IPS-20b (cell line): ENCODE data around the gene WNK1.

Experiments
- H3K27ac ChIP-seq: one replicate; pipeline ENCODE4 v1.5.1; 2013; ENCODE audit warnings: low read length
- H3K27me3 ChIP-seq: 2 replicates; pipeline ENCODE4 v1.6.1; 2013; ENCODE audit warnings: mild to moderate bottlenecking, low read length, inconsistent platforms; ENCODE audit not compliant: insufficient read depth
- H3K36me3 ChIP-seq: 2 replicates; pipeline ENCODE4 v1.6.1; 2013; ENCODE audit warnings: low read depth, mild to moderate bottlenecking, inconsistent platforms, low read length, moderate library complexity; ENCODE audit not compliant: insufficient read depth
- H3K4me1 ChIP-seq: 2 replicates; pipeline ENCODE4 v1.6.1; 2013; ENCODE audit warnings: mild to moderate bottlenecking, control low read depth, inconsistent platforms, low read length, moderate library complexity; ENCODE audit not compliant: insufficient read depth
- H3K4me3 ChIP-seq: 2 replicates; pipeline ENCODE4 v1.5.1; 2013; ENCODE audit warnings: mild to moderate bottlenecking, low read length, inconsistent platforms
- H3K9ac ChIP-seq: 2 replicates; pipeline ENCODE4 v1.6.1; 2013; ENCODE audit warnings: low read depth, mild to moderate bottlenecking, inconsistent platforms, low read length, moderate library complexity
- H3K9me3 ChIP-seq: 2 replicates; pipeline ENCODE4 v1.6.1; 2013; ENCODE audit warnings: mild to moderate bottlenecking, low read depth, low read length, inconsistent platforms; ENCODE audit not compliant: insufficient read depth

The WNK1 gene

GRCh38 chr12:750366-751191 is 1.8 kb upstream of the WNK1 start:
- Histone ChIP-seq H3K27me3 (no peaks in the 10 kb centered on the region), H3K27ac (peak overlapping the region; percentile 73), H3K9ac (peak overlapping the region; percentile 82; the same call in 1 of the 2 replicates), H3K36me3 (no peaks in the 10 kb centered on the region), H3K4me1 (no peaks in the 10 kb centered on the region; the same call in 1 of the 2 replicates), H3K9me3 (no peaks in the 10 kb centered on the region), H3K4me3 (peak overlapping the region; percentile 94)

- H3K27ac ChIP-seq = peak overlapping the region; percentile 73
- no peaks in the 10 kb centered on the region for H3K27me3 ChIP-seq
- no peaks in the 10 kb centered on the region for H3K36me3 ChIP-seq
- no peaks in the 10 kb centered on the region for H3K9me3 ChIP-seq
- no peaks in the 10 kb centered on the region; the same call in 1 of the 2 replicates for H3K4me1 ChIP-seq
- peak overlapping the region; percentile 94 for H3K4me3 ChIP-seq
- peak overlapping the region; percentile 82; the same call in 1 of the 2 replicates for H3K9ac ChIP-seq
Measured at GRCh38 chr12:751192-751998, 984 bp upstream of the WNK1 start.

GRCh38 chr12:752695-753610 is 574 bp downstream of the WNK1 start:
- Histone ChIP-seq H3K27ac (no peak overlapping the region), H3K4me3 (peak overlapping the region; percentile 94), H3K4me1 (peaks cover 4% of the 10 kb centered on the region; the same call in 1 of the 2 replicates), H3K9me3 (no peaks in the 10 kb centered on the region), H3K9ac (peak overlapping the region; percentile 77; the same call in 1 of the 2 replicates), H3K36me3 (no peaks in the 10 kb centered on the region), H3K27me3 (no peaks in the 10 kb centered on the region)

- Histone ChIP-seq H3K4me3 (peak overlapping the region; percentile 94), H3K9ac (peak overlapping the region; percentile 77; the same call in 1 of the 2 replicates), H3K27me3 (no peaks in the 10 kb centered on the region), H3K27ac (no peak overlapping the region), H3K9me3 (no peaks in the 10 kb centered on the region), H3K36me3 (no peaks in the 10 kb centered on the region), H3K4me1 (peaks cover 6% of the 10 kb centered on the region; the same call in 1 of the 2 replicates)
Measured at GRCh38 chr12:753611-754472, 1.5 kb downstream of the WNK1 start.

GRCh38 chr12:754473-754820 is 2.1 kb downstream of the WNK1 start:
- Histone ChIP-seq H3K4me3 (peak overlapping the region; percentile 94), H3K4me1 (peaks cover 6% of the 10 kb centered on the region; the same call in 1 of the 2 replicates), H3K9ac (peak overlapping the region; percentile 77; the same call in 1 of the 2 replicates), H3K36me3 (no peaks in the 10 kb centered on the region), H3K27me3 (no peaks in the 10 kb centered on the region), H3K27ac (no peak overlapping the region), H3K9me3 (no peaks in the 10 kb centered on the region)

GRCh38 chr12:754851-755562 is 2.6 kb downstream of the WNK1 start:
- Histone ChIP-seq H3K27ac (no peak overlapping the region), H3K9ac (peak overlapping the region; percentile 77; the same call in 1 of the 2 replicates), H3K9me3 (no peaks in the 10 kb centered on the region), H3K36me3 (no peaks in the 10 kb centered on the region), H3K27me3 (no peaks in the 10 kb centered on the region), H3K4me3 (peak overlapping the region; percentile 94), H3K4me1 (peaks cover 6% of the 10 kb centered on the region; the same call in 1 of the 2 replicates)

GRCh38 chr12:759628-760027 is 7.2 kb downstream of the WNK1 start:
- Histone ChIP-seq H3K27me3 (no peaks in the 10 kb centered on the region), H3K4me1 (0 out of 2 replicates have a peak, but pooled peaks cover 6% of the 10 kb centered on the region), H3K27ac (no peak overlapping the region), H3K9me3 (no peaks in the 10 kb centered on the region), H3K9ac (no peak overlapping the region), H3K4me3 (no peak overlapping the region), H3K36me3 (no peaks in the 10 kb centered on the region)

- Histone ChIP-seq H3K9me3 (no peaks in the 10 kb centered on the region), H3K27me3 (no peaks in the 10 kb centered on the region), H3K4me1 (0 out of 2 replicates have a peak, but pooled peaks cover 6% of the 10 kb centered on the region), H3K4me3 (no peak overlapping the region), H3K27ac (no peak overlapping the region), H3K36me3 (no peaks in the 10 kb centered on the region), H3K9ac (no peak overlapping the region)
Measured at GRCh38 chr12:761256-761655, 8.9 kb downstream of the WNK1 start.

GRCh38 chr12:765840-766239 is 13.5 kb downstream of the WNK1 start:
- Histone ChIP-seq H3K9me3 (no peaks in the 10 kb centered on the region), H3K27me3 (no peaks in the 10 kb centered on the region), H3K27ac (no peak overlapping the region), H3K4me3 (no peak overlapping the region), H3K9ac (no peak overlapping the region), H3K4me1 (no peaks in the 10 kb centered on the region), H3K36me3 (no peaks in the 10 kb centered on the region)

GRCh38 chr12:768434-768833 is 16.1 kb downstream of the WNK1 start:
- H3K27ac ChIP-seq = no peak overlapping the region
- H3K9ac ChIP-seq = no peak overlapping the region
- no peaks in the 10 kb centered on the region for H3K4me1 ChIP-seq

More at GRCh38 chr12:768434-768833, 16.1 kb downstream of the WNK1 start:
- Histone ChIP-seq H3K4me3 (no peak overlapping the region), H3K27me3 (no peaks in the 10 kb centered on the region), H3K9me3 (no peaks in the 10 kb centered on the region), H3K36me3 (no peaks in the 10 kb centered on the region; the same call in 1 of the 2 replicates)
